22Rv1 (cell line): ENCODE results near the gene ASXL1.
"Not testable (repeated sequence)": the region's sequence is repeated elsewhere in the genome, so short reads cannot be mapped to it uniquely, and the experiment has no call there.

Experiments
- CTCF ChIP-seq: fragments of 450-650 bp; IDR thresholded peaks from 2 replicates; pipeline ENCODE4 v1.5.1; 2017; ENCODE audit warnings: mild to moderate bottlenecking
- ZFX ChIP-seq: fragments of 450-650 bp; IDR thresholded peaks from 2 replicates; pipeline ENCODE4 v1.6.1; 2017; ENCODE audit warnings: antibody characterized with exemption, borderline replicate concordance

GRCh38 chr20:32383441-32383840 lies 25.3 kb downstream of the ASXL1 start:
- not testable (repeated sequence) for TF ChIP-seq CTCF, ZFX
